H9 (cell line): Measurements from ENCODE around the gene CNOT6. TPM values are rescaled to one million over a fixed set of nuclear protein-coding genes. Genes with fewer than 3 reads are reported as not detected.

ENCODE experiments used
- DNase-seq: peaks from one replicate; pipeline ENCODE4 v3.0.0-alpha.2; 2017
- H2AFZ ChIP-seq: one replicate; pipeline ENCODE4 v1.6.1; 2013; ENCODE audit warnings: mild to moderate bottlenecking, low read length, control low read depth, moderate library complexity
- H2AK5ac ChIP-seq: 2 replicates; pipeline ENCODE4 v1.6.1; 2013; ENCODE audit warnings: low read length, control low read depth, mixed read lengths; ENCODE audit not compliant: insufficient read length
- H2BK120ac ChIP-seq: one replicate; pipeline ENCODE4 v1.6.1; 2013; ENCODE audit warnings: low read depth, mild to moderate bottlenecking, low read length, control low read depth, inconsistent platforms; ENCODE audit not compliant: poor library complexity, severe bottlenecking
- H2BK12ac ChIP-seq: 2 replicates; pipeline ENCODE4 v1.6.1; 2013; ENCODE audit warnings: low read length, control low read depth, mixed read lengths, low read depth; ENCODE audit not compliant: insufficient read length
- H2BK15ac ChIP-seq: 2 replicates; pipeline ENCODE4 v1.6.1; 2013; ENCODE audit warnings: low read depth, low read length, control low read depth
- H2BK20ac ChIP-seq: one replicate; pipeline ENCODE4 v1.6.1; 2013; ENCODE audit warnings: low read depth, mild to moderate bottlenecking, low read length, control low read depth, inconsistent platforms; ENCODE audit not compliant: poor library complexity, severe bottlenecking
- H2BK5ac ChIP-seq: 2 replicates; pipeline ENCODE4 v1.6.1; 2013; ENCODE audit warnings: low read length, control low read depth, mixed read lengths; ENCODE audit not compliant: insufficient read length
- H3K14ac ChIP-seq: 2 replicates; pipeline ENCODE4 v1.6.1; 2013; ENCODE audit warnings: low read length, control low read depth; ENCODE audit not compliant: insufficient read depth
- H3K18ac ChIP-seq: 2 replicates; pipeline ENCODE4 v1.6.1; 2013; ENCODE audit warnings: low read depth, mild to moderate bottlenecking, mixed read lengths, low read length, control low read depth; ENCODE audit not compliant: insufficient read length
- H3K23ac ChIP-seq: 2 replicates; pipeline ENCODE4 v1.6.1; 2013; ENCODE audit warnings: low read length, control low read depth, mixed read lengths, low read depth; ENCODE audit not compliant: insufficient read length
- H3K23me2 ChIP-seq: 2 replicates; pipeline ENCODE4 v1.6.1; 2013; ENCODE audit warnings: low read depth, mild to moderate bottlenecking, mixed read lengths, low read length, control low read depth; ENCODE audit not compliant: insufficient read length, poor library complexity, severe bottlenecking
- H3K27ac ChIP-seq: 2 replicates; pipeline ENCODE4 v1.5.1; 2013; ENCODE audit warnings: low read length, control low read depth, mixed read lengths, low read depth; ENCODE audit not compliant: insufficient read length
- H3K27me3 ChIP-seq: 2 replicates; pipeline ENCODE4 v1.6.1; 2013; ENCODE audit warnings: low read length, control low read depth, inconsistent platforms; ENCODE audit not compliant: insufficient read depth
- H3K4ac ChIP-seq: 2 replicates; pipeline ENCODE4 v1.6.1; 2013; ENCODE audit warnings: low read depth, mild to moderate bottlenecking, control low read depth, inconsistent platforms, low read length, moderate library complexity
- H3K4me1 ChIP-seq: 2 replicates; pipeline ENCODE4 v1.6.1; 2013; ENCODE audit warnings: low read length, control low read depth, inconsistent platforms; ENCODE audit not compliant: insufficient read depth
- H3K4me2 ChIP-seq: 2 replicates; pipeline ENCODE4 v1.6.1; 2013; ENCODE audit warnings: low read length, control low read depth, mixed read lengths; ENCODE audit not compliant: insufficient read length, insufficient read depth
- H3K56ac ChIP-seq: 2 replicates; pipeline ENCODE4 v1.6.1; 2013; ENCODE audit warnings: low read depth, mild to moderate bottlenecking, mixed read lengths, low read length, control low read depth; ENCODE audit not compliant: insufficient read length
- H3K79me1 ChIP-seq: 2 replicates; pipeline ENCODE4 v1.6.1; 2013; ENCODE audit warnings: low read depth, mild to moderate bottlenecking, moderate library complexity, low read length, control low read depth, inconsistent platforms; ENCODE audit not compliant: insufficient read depth, poor library complexity, severe bottlenecking
- H3K79me2 ChIP-seq: 2 replicates; pipeline ENCODE4 v1.6.1; 2013; ENCODE audit warnings: low read length, control low read depth, inconsistent platforms; ENCODE audit not compliant: insufficient read depth
- H3K9ac ChIP-seq: 2 replicates; pipeline ENCODE4 v1.6.1; 2013; ENCODE audit warnings: low read length, control low read depth, mixed read lengths; ENCODE audit not compliant: insufficient read length; ENCODE audit errors: extremely low read depth
- H3K9me3 ChIP-seq: one replicate; pipeline ENCODE4 v1.6.1; 2013; ENCODE audit warnings: low read depth, low read length, inconsistent platforms; ENCODE audit not compliant: control insufficient read depth
- H3T11ph ChIP-seq: one replicate; pipeline ENCODE4 v1.6.1; 2013; ENCODE audit warnings: mild to moderate bottlenecking, low read length, control low read depth, inconsistent platforms
- H4K20me1 ChIP-seq: one replicate; pipeline ENCODE4 v1.6.1; 2013; ENCODE audit not compliant: control insufficient read depth, insufficient read length, insufficient read depth
- H4K5ac ChIP-seq: 2 replicates; pipeline ENCODE4 v1.6.1; 2013; ENCODE audit warnings: low read depth, mild to moderate bottlenecking, mixed read lengths, low read length, control low read depth; ENCODE audit not compliant: insufficient read length
- H4K8ac ChIP-seq: replicated peaks from 2 replicates; pipeline ENCODE4 v1.6.1; 2013; ENCODE audit warnings: low read length, control low read depth, mixed read lengths, low read depth; ENCODE audit not compliant: insufficient read length
- H4K91ac ChIP-seq: 2 replicates; pipeline ENCODE4 v1.6.1; 2013; ENCODE audit warnings: low read depth, mild to moderate bottlenecking, moderate library complexity, mixed read lengths, low read length, control low read depth; ENCODE audit not compliant: insufficient read length
- H3K27ac Mint-ChIP-seq, 3 experiments: 2 replicates in 2 of 3; 3 replicates in 1 of 3; pipeline ENCODE4 v1.8.0; 2020 to 2021; ENCODE audit warnings: mixed read lengths in 3 of 3, mild to moderate bottlenecking in 1 of 3, moderate library complexity in 1 of 3
- H3K27me3 Mint-ChIP-seq: 2 replicates; pipeline ENCODE4 v1.8.0; 2021; ENCODE audit warnings: low read depth, mild to moderate bottlenecking, moderate library complexity, mixed read lengths
- H3K36me3 Mint-ChIP-seq, 3 experiments: 2 replicates in 2 of 3; 3 replicates in 1 of 3; pipeline ENCODE4 v1.8.0; 2020 to 2021; ENCODE audit warnings: low read depth in 3 of 3, mixed read lengths in 3 of 3; ENCODE audit not compliant: insufficient read depth in 1 of 3
- H3K4me1 Mint-ChIP-seq, 2 experiments: 2 replicates each; pipeline ENCODE4 v1.8.0; 2020; ENCODE audit warnings: mixed read lengths in 2 of 2
- H3K4me3 Mint-ChIP-seq, 2 experiments: 2 replicates in 1 of 2; 3 replicates in 1 of 2; pipeline ENCODE4 v1.8.0; 2020 to 2021; ENCODE audit warnings: mild to moderate bottlenecking in 2 of 2, mixed read lengths in 2 of 2, moderate library complexity in 1 of 2
- H3K9me3 Mint-ChIP-seq, 2 experiments: 2 replicates in 1 of 2; 3 replicates in 1 of 2; pipeline ENCODE4 v1.8.0; 2020; ENCODE audit warnings: mild to moderate bottlenecking in 2 of 2, mixed read lengths in 2 of 2, moderate library complexity in 1 of 2
- WGBS: extraction: QIAGEN DNeasy Blood & Tissue Kit; methylation state at CpG from one replicate; pipeline ENCODE4 v1.1.7; 2013; ENCODE audit warnings: missing lambda C conversion rate, low lambda C conversion rate, mixed read lengths; ENCODE audit not compliant: insufficient read length; ENCODE audit errors: extremely low coverage; 5-methylcytosine and 5-hydroxymethylcytosine counted together
- total RNA-seq: library from RNA; stranded (reverse); gene quantifications from 2 replicates; pipeline ENCODE4 v1.2.1, GENCODE V29; 2021
- TF ChIP-seq, protein P1 (sequence below): fragments of 200-600 bp; sonication (generic); conservative IDR thresholded peaks from 3 replicates; pipeline ENCODE4 v1.8.0; 2021; ENCODE audit warnings: antibody characterized with exemption, mild to moderate bottlenecking

CNOT6 gene
- total RNA-seq, 1 experiment from 2014 or later: 45.0 TPM

DNA sequence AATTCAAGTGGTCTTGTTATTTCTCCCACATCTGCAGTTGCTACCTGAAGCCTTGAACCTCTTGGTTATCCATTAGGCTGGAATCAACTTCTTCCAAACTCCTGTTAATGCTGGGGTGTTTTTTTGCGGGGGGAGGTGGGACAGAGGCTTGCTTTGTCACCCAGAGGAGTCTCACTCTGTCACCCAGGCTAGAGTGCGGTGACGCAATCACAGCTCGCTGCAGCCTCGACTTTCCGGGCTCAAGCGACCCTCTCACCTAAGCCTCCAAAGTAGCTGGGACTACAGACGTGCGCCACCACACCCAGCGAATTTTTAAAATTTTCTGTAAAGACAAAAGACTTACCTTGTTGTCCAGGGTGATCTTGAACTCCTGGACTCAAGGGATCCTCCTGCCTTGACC, 92.7 kb downstream of the CNOT6 start:
- H4K5ac ChIP-seq: no peak overlapping the region
- no peak overlapping the region for H2AFZ ChIP-seq
- no peaks in the 10 kb centered on the region for H3K9me3 ChIP-seq
- TF ChIP-seq, protein P1, sequence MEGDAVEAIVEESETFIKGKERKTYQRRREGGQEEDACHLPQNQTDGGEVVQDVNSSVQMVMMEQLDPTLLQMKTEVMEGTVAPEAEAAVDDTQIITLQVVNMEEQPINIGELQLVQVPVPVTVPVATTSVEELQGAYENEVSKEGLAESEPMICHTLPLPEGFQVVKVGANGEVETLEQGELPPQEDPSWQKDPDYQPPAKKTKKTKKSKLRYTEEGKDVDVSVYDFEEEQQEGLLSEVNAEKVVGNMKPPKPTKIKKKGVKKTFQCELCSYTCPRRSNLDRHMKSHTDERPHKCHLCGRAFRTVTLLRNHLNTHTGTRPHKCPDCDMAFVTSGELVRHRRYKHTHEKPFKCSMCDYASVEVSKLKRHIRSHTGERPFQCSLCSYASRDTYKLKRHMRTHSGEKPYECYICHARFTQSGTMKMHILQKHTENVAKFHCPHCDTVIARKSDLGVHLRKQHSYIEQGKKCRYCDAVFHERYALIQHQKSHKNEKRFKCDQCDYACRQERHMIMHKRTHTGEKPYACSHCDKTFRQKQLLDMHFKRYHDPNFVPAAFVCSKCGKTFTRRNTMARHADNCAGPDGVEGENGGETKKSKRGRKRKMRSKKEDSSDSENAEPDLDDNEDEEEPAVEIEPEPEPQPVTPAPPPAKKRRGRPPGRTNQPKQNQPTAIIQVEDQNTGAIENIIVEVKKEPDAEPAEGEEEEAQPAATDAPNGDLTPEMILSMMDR: no peak
- H2BK12ac ChIP-seq: no peak overlapping the region
- no peak overlapping the region for H2BK20ac ChIP-seq
- no peaks in the 10 kb centered on the region for H3K79me1 ChIP-seq
- H4K20me1 ChIP-seq: no peaks in the 10 kb centered on the region
- no peaks in the 10 kb centered on the region for H3K79me2 ChIP-seq
- no peak for DNase-seq
- no peak overlapping the region for H3T11ph ChIP-seq
- Mint-ChIP-seq H3K4me1 (peaks cover 3 to 6% of the 10 kb centered on the region in 2 experiments; a peak in 3 of 4 replicates), H3K4me3 (no peak overlapping the region), H3K27ac (no peak overlapping the region), H3K27me3 (peaks cover 65% of the 10 kb centered on the region), H3K36me3 (no peaks in the 10 kb centered on the region; a peak in 1 of 7 replicates), H3K9me3 (no peaks in the 10 kb centered on the region)
- no peak overlapping the region for H2BK5ac ChIP-seq
- no peak overlapping the region for H3K27ac ChIP-seq
- no peak overlapping the region for H3K4ac ChIP-seq
- no peak overlapping the region for H3K23ac ChIP-seq
- no peak overlapping the region for H2AK5ac ChIP-seq
- H3K18ac ChIP-seq: no peak overlapping the region
- H3K14ac ChIP-seq: no peak overlapping the region
- H3K56ac ChIP-seq: no peak overlapping the region
- no peak overlapping the region for H2BK15ac ChIP-seq
- no peak overlapping the region for H4K91ac ChIP-seq
- no peak overlapping the region for H4K8ac ChIP-seq
- H2BK120ac ChIP-seq: no peak overlapping the region
- H3K9ac ChIP-seq: no peak overlapping the region
- no CpG with 5 or more reads among the region's 10 CpGs for WGBS
- H3K4me1 ChIP-seq: no peaks in the 10 kb centered on the region
- no peak overlapping the region for H3K4me2 ChIP-seq
- H3K23me2 ChIP-seq: peaks cover 10% of the 10 kb centered on the region
- H3K27me3 ChIP-seq: peaks cover 27% of the 10 kb centered on the region
